ENCODE measurements around the gene IL1RAP. TPM values are rescaled to one million over a fixed set of nuclear protein-coding genes. Genes with fewer than 3 reads are reported as not detected.
A peak's percentile ranks its signal among the peaks of the same experiment; 100 is the strongest.

IL1RAP gene
- total RNA-seq, 1 experiment from 2014 or later = 186 TPM

DNA sequence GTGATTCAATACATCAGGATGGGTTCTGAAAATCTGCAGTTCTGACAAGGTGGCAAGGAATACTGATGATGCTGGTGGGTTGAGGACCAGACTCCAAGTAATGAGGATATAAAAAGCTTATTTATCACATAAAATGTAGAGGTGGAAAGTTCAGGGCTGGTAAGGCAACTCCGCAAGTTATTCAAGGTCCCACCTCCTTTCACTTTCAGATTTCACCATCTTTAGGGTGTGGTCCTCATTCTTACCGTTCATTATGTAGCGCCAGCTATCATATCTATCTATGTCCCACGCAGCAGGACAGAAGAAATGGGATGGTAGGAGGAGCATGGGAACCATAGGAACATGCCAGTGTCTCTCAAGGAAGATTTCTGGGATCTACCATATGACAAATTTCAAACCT lies 80.3 kb downstream of the IL1RAP start:
- Mint-ChIP-seq H3K4me1 (ENCODE audit: low read depth, unreplicated experiment) (peaks cover 92% of the 10 kb centered on the region), H3K9me3 (ENCODE audit: low read depth, unreplicated experiment) (peaks cover 7% of the 10 kb centered on the region), H3K27ac (ENCODE audit: unreplicated experiment) (peak overlapping the region; percentile 87), H3K4me3 (ENCODE audit: low read depth, unreplicated experiment) (peak overlapping the region; percentile 39), H3K36me3 (ENCODE audit: insufficient read depth, unreplicated experiment) (peaks cover 26% of the 10 kb centered on the region), H3K27me3 (ENCODE audit: unreplicated experiment) (no peaks in the 10 kb centered on the region)
- no TSS peak for BruUV-seq (replicated peaks)
- CTCF ChIA-PET = interaction anchor here (1.0 kb wide), 1 partner anchor 13 kb away, joined by 3 read pairs; no protein-coding TSS in a partner anchor
- intact Hi-C loops (cut with micrococcal nuclease; ENCODE audit: unreplicated experiment) = loop anchor here (1.0 kb wide), 1 partner anchor 31 kb away; no protein-coding TSS in a partner anchor
- DNase-seq = no peak
- TF ChIP-seq, protein P1, sequence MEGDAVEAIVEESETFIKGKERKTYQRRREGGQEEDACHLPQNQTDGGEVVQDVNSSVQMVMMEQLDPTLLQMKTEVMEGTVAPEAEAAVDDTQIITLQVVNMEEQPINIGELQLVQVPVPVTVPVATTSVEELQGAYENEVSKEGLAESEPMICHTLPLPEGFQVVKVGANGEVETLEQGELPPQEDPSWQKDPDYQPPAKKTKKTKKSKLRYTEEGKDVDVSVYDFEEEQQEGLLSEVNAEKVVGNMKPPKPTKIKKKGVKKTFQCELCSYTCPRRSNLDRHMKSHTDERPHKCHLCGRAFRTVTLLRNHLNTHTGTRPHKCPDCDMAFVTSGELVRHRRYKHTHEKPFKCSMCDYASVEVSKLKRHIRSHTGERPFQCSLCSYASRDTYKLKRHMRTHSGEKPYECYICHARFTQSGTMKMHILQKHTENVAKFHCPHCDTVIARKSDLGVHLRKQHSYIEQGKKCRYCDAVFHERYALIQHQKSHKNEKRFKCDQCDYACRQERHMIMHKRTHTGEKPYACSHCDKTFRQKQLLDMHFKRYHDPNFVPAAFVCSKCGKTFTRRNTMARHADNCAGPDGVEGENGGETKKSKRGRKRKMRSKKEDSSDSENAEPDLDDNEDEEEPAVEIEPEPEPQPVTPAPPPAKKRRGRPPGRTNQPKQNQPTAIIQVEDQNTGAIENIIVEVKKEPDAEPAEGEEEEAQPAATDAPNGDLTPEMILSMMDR (IDR thresholded peaks at IDR 0.05; ENCODE audit: unreplicated experiment) = no peak

DNA sequence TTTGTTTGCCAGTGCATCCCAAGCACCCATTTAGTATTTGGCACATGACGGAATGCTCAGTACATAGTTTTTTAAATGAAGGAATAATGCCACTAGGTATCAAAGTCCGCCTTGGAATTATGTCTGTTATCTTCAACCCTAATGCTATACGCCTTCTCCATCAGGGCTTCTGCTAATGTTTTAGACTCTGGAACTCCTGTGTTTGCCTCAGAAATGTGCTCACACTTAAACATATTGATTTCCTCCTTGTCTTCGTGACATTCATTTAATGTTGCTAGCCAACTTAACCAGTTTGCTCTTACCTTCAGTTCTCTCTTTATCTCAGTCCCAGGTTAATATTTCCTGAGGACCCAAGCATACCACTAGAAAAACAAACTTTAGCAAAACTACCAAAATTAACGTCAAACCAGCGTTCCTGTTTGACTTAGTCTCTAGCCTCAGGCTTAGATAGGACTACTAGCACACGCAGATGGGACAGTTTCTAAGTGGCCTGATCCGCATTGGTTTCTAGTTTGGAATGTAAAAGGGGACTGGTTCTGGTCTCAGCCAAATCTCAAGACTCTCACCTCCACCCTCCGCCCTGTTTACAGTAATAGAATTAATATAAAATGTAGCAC lies 81.4 kb downstream of the IL1RAP start:
- peak; percentile 27 for DNase-seq
- Mint-ChIP-seq H3K27ac (ENCODE audit: unreplicated experiment) (peak overlapping the region; percentile 87), H3K4me1 (ENCODE audit: low read depth, unreplicated experiment) (peaks cover 83% of the 10 kb centered on the region), H3K27me3 (ENCODE audit: unreplicated experiment) (no peaks in the 10 kb centered on the region), H3K9me3 (ENCODE audit: low read depth, unreplicated experiment) (peaks cover 7% of the 10 kb centered on the region), H3K36me3 (ENCODE audit: insufficient read depth, unreplicated experiment) (peaks cover 27% of the 10 kb centered on the region), H3K4me3 (ENCODE audit: low read depth, unreplicated experiment) (peak overlapping the region; percentile 42)
- TSS peak; percentile 50 for BruUV-seq (replicated peaks)
- CTCF ChIA-PET = interaction anchor here (0.6 to 1.4 kb wide), 6 partner anchors 14 to 1889 kb away, joined by 3 to 5 read pairs (median 4); no protein-coding TSS in a partner anchor
- TF ChIP-seq, protein P1 (IDR thresholded peaks at IDR 0.05; ENCODE audit: unreplicated experiment) = no peak
- intact Hi-C loops (cut with micrococcal nuclease; ENCODE audit: unreplicated experiment) = loop anchor here (1.0 kb wide), 1 partner anchor 29 kb away; no protein-coding TSS in a partner anchor

DNA sequence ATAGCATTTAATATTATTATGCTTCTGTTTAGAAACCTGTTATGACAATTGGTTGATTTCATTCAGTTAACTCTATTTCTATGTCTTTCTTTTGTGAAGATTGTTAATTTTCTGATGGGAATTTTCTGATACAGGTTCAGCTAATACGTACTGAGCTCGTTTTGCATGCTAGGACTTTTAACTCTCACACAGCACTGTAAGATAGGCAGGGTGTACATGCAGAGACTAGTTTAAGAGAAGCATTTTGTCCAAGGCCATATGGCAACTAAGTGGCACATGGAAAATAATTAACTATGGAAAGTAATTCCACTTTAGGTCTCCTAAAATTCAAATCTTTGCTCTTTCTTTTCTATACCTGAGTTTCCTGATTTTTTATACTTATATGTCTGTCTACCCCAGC lies 81.9 kb downstream of the IL1RAP start:
- Mint-ChIP-seq H3K27me3 (ENCODE audit: unreplicated experiment) (no peaks in the 10 kb centered on the region), H3K4me3 (ENCODE audit: low read depth, unreplicated experiment) (peak overlapping the region; percentile 42), H3K27ac (ENCODE audit: unreplicated experiment) (peak overlapping the region; percentile 87), H3K9me3 (ENCODE audit: low read depth, unreplicated experiment) (peaks cover 7% of the 10 kb centered on the region), H3K4me1 (ENCODE audit: low read depth, unreplicated experiment) (peaks cover 78% of the 10 kb centered on the region), H3K36me3 (ENCODE audit: insufficient read depth, unreplicated experiment) (peaks cover 28% of the 10 kb centered on the region)
- intact Hi-C loops (cut with micrococcal nuclease; ENCODE audit: unreplicated experiment) = loop anchor here (1.0 to 2.0 kb wide), 2 partner anchors 30 to 79 kb away; no protein-coding TSS in a partner anchor
- TF ChIP-seq, protein P1 (IDR thresholded peaks at IDR 0.05; ENCODE audit: unreplicated experiment) = no peak
- no TSS peak for BruUV-seq (replicated peaks)
- no peak for DNase-seq
- CTCF ChIA-PET = interaction anchor here (0.6 to 1.4 kb wide), 7 partner anchors 10 to 101 kb away, joined by 3 to 5 read pairs (median 4); no protein-coding TSS in a partner anchor

DNA sequence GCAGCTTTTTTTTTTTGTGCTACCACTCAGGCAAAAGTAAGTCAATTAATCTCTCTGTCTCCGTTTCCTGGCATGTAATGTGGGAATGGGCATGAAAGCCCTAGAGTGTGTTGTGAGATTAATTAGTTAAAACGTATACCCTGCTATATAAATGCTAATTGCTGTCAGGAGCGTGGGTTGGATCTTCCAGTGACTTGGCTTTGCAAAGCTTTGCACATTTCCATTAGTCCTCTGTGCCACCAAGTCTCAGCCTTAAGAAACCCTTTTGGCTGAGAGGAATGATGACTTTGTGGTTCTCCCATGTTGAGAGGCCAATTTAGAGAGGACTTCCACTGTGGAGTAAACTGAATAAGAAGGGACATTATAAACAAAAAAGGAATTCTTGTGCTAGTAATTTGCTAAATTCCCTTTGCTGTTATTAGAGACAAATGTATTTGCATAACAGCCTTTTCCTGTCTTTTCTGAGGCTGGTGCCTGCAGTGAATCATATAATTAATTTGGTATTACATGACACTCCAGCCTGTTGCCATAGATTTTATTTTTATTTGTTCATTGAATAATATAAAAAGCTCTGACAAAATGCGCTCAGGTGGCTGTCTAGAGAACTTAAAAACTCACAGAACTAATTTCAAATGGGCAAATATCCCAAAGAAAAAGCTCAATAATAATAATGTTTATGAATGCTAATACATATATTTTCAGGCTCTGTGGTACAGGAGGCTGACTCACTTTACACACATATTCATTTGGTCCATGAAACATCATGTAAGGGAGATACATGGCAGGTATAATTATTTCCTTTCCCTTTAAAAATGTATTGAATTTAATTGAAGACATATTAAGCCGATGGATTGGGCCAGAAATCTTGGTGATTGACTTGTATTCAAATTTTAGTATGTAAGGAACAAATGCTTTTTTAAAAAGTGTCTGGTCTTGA lies 82.7 kb downstream of the IL1RAP start:
- H3K9me3 Mint-ChIP-seq (ENCODE audit: low read depth, unreplicated experiment) = peaks cover 7% of the 10 kb centered on the region
- TF ChIP-seq, protein P1 (IDR thresholded peaks at IDR 0.05; ENCODE audit: unreplicated experiment) = no peak
- peak overlapping the region; percentile 87 for H3K27ac Mint-ChIP-seq (ENCODE audit: unreplicated experiment)
- no peaks in the 10 kb centered on the region for H3K27me3 Mint-ChIP-seq (ENCODE audit: unreplicated experiment)
- DNase-seq = no peak
- H3K36me3 Mint-ChIP-seq (ENCODE audit: insufficient read depth, unreplicated experiment) = peaks cover 29% of the 10 kb centered on the region
- intact Hi-C loops (cut with micrococcal nuclease; ENCODE audit: unreplicated experiment) = loop anchor here (2.0 kb wide), 1 partner anchor 80 kb away; no protein-coding TSS in a partner anchor
- BruUV-seq (replicated peaks) = no TSS peak
- peaks cover 71% of the 10 kb centered on the region for H3K4me1 Mint-ChIP-seq (ENCODE audit: low read depth, unreplicated experiment)
- CTCF ChIA-PET = interaction anchor here (0.6 to 1.4 kb wide), 9 partner anchors 9 to 100 kb away, joined by 3 to 5 read pairs (median 4); no protein-coding TSS in a partner anchor
- H3K4me3 Mint-ChIP-seq (ENCODE audit: low read depth, unreplicated experiment) = peak overlapping the region; percentile 42
